Measurements from ENCODE around the gene PLA2G4E. TPM values are rescaled to one million over a fixed set of nuclear protein-coding genes. Genes with fewer than 3 reads are reported as not detected.
A peak's percentile ranks its signal among the peaks of the same experiment; 100 is the strongest.

PLA2G4E gene
- total and polyA plus RNA-seq, 7 donors: 0.13 TPM; not detected in 6

DNA sequence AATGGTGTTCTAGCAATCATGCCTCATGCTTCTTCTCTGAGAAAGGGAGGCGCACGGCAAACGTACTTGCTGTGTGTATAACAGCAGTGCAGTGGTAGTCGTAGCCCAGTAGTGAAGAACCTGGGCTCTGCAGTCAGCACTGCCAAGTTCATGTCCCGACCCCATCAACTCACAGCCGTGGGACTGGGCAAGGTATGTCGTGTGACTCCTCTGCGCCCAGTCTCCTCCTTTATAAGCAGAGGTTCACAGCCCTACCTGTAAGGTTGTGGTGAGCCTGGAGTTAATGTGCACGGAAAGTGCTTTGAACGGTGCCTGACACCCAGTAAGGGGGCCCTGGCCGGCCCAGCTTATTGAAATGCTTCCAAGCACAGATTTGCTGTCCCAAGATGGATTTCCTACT is 75.1 kb downstream of the PLA2G4E start:
- Histone ChIP-seq H3K4me1 (peaks cover 0 to 34% (median 24%) of the 10 kb centered on the region in 4 donors), H3K27ac (no peak overlapping the region)

DNA sequence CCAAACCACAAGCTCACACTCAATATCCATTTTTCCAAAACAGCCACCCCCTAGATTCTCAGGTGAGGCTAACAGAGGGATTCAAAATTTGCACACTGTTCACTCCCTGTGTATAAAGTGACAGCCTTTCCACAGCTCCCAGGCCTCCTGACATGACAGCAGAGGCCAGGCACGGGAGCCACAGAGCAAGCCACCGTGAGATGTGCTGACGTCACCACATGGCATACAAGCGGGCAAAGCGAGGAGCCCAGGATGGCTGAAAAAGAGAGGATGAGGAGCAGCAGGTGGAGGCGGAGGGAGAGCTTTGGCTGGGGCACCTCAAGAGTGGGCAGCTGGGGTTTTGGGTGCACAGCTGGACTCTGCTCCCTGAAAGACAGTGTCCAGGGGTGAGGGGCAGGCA is 75.6 kb downstream of the PLA2G4E start:
- intact Hi-C loops (cut with DNase I): no loop called here
- Histone ChIP-seq H3K27ac (peak overlapping the region in 2 of 4 donors; percentile 59 to 67), H3K27me3 (no peaks in the 10 kb centered on the region), H3K4me3 (no peak overlapping the region), H3K9me3 (no peaks in the 10 kb centered on the region), H3K4me1 (peaks cover 0 to 29% (median 23%) of the 10 kb centered on the region in 4 donors), H3K36me3 (no peaks in the 10 kb centered on the region)
- DNase-seq: no peak
- WGBS, 2 donors: 95 to 96% methylated on average over 6 of the region's 6 CpGs
- TF ChIP-seq POLR2AphosphoS5 (IDR thresholded peaks at IDR 0.05) (no peak), CTCF (IDR thresholded peaks at IDR 0.05) (no peak), POLR2A (IDR thresholded peaks at IDR 0.05) (no peak), EP300 (IDR thresholded peaks at IDR 0.05) (no peak)

More for the DNA sequence above, 75.1 kb downstream of the PLA2G4E start:
- intact Hi-C loops (cut with DNase I): no loop called here
- no peak for DNase-seq
- no peak for TF ChIP-seq CTCF (IDR thresholded peaks at IDR 0.05)
- TF ChIP-seq POLR2A (IDR thresholded peaks at IDR 0.05): no peak
- TF ChIP-seq EP300 (IDR thresholded peaks at IDR 0.05): no peak
- no peak for TF ChIP-seq POLR2AphosphoS5 (IDR thresholded peaks at IDR 0.05)
- H3K36me3 ChIP-seq: no peaks in the 10 kb centered on the region
- H3K27me3 ChIP-seq: no peaks in the 10 kb centered on the region
- 87 to 93% methylated on average over 11 of the region's 11 CpGs for WGBS, 2 donors
- no peaks in the 10 kb centered on the region for H3K9me3 ChIP-seq
- H3K4me3 ChIP-seq: no peak overlapping the region

DNA sequence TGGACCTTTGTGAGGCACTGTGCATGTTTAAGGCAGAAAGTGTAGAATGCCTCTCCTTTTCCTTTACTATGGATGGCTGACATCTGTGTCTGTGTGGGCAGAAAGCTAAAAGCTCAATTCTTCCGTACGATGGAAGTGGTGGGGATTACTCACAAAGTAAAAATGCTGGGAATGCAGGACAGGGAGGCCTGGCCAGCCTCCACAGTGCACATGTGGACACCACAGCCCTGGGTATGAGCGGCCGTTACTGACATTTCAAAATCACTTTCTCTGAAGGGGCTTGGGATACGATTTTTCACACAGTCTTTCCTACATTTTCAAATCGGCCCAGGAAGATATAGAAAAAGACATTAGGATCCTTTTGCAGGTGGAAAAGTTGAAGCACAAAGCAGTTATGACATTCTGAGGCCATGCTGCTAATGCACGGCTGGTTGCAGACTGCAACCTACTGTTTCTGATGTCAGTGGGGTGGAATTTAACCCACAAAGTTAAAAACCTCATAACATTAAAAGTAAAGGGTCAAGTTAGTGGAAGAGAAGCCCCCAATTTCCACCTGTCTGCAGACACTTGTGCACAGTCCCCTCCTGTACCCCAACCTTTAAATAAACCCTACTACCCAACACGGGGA is 76.4 kb downstream of the PLA2G4E start:
- H3K27ac ChIP-seq: peak overlapping the region; percentile 49 to 78 (median 63)
- H3K9me3 ChIP-seq: no peaks in the 10 kb centered on the region
- intact Hi-C loops (cut with DNase I): no loop called here
- DNase-seq: peak; percentile 85
- no peaks in the 10 kb centered on the region for H3K27me3 ChIP-seq
- TF ChIP-seq POLR2A (IDR thresholded peaks at IDR 0.05): no peak
- TF ChIP-seq CTCF (IDR thresholded peaks at IDR 0.05): no peak
- no peak for TF ChIP-seq EP300 (IDR thresholded peaks at IDR 0.05)
- peak in 2 of 4 donors; percentile 13 to 36 for TF ChIP-seq POLR2AphosphoS5 (IDR thresholded peaks at IDR 0.05)
- H3K4me1 ChIP-seq: peaks cover 0 to 25% (median 18%) of the 10 kb centered on the region in 4 donors
- 75 to 87% methylated on average over 8 of the region's 8 CpGs for WGBS, 2 donors
- no peak overlapping the region for H3K4me3 ChIP-seq
- H3K36me3 ChIP-seq: no peaks in the 10 kb centered on the region

DNA sequence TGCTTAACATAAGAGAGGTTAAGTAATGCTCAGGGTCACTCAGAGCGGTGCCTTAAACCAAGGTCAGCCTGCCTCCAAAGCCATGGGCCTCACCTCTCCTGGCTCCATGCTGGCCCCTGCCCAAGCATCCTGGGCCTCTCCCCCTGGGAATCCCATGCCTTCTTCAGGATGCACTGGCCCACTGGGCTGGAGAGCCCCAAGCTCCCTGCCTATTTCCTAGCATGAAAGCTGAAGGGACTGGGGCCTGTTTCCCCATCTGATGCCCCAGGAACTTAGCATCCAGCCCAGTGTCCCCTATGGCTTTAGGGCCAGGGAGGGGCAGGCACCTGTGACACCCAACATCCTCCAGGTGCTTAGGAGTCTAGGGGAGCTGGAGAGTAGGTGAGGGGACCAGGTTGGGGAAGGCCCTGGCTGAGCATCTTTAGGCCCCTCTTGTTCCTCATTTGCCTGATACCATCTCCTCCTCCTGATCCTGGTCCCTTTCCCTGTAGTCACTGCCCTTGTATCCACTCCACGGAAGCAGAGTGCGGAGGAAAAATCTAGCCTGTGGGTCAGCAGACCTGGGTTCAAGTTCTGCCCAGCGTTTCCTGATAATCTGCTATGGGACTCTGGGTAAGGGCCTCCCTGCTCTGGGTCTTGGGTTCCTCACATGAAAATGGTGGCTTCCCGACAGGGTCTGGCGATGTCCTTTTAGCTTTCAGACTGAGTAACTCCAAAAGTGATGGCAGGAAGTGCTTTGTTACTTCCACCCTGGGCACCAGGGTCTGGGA is 77.1 kb downstream of the PLA2G4E start:
- DNase-seq: no peak
- H3K27ac ChIP-seq: peak overlapping the region; percentile 49 to 78 (median 63)
- 94 to 97% methylated on average over 6 of the region's 6 CpGs for WGBS, 2 donors
- H3K4me3 ChIP-seq: no peak overlapping the region
- H3K4me1 ChIP-seq: peaks cover 0 to 25% (median 18%) of the 10 kb centered on the region in 4 donors
- H3K27me3 ChIP-seq: no peaks in the 10 kb centered on the region
- TF ChIP-seq POLR2AphosphoS5 (IDR thresholded peaks at IDR 0.05) (no peak), EP300 (IDR thresholded peaks at IDR 0.05) (no peak), CTCF (IDR thresholded peaks at IDR 0.05) (no peak), POLR2A (IDR thresholded peaks at IDR 0.05) (no peak)
- intact Hi-C loops (cut with DNase I): no loop called here
- H3K36me3 ChIP-seq: no peaks in the 10 kb centered on the region
- no peaks in the 10 kb centered on the region for H3K9me3 ChIP-seq
